HG03039 (cell line): ENCODE measurements around the gene HLA-B.

Experiments used
- ATAC-seq: cut with Tn5 transposase; IDR thresholded peaks from one replicate; pipeline ENCODE4 v1.9.1; 2021; ENCODE audit warnings: mild to moderate bottlenecking, moderate library complexity; ENCODE audit not compliant: unreplicated experiment

The HLA-B gene

GRCh38 chr6:31308050-31308844, 48.7 kb downstream of the HLA-B start:
- no peak for ATAC-seq

- no peak for ATAC-seq
Observed at GRCh38 chr6:31307669-31308049, 49.3 kb downstream of the HLA-B start.

DNA sequence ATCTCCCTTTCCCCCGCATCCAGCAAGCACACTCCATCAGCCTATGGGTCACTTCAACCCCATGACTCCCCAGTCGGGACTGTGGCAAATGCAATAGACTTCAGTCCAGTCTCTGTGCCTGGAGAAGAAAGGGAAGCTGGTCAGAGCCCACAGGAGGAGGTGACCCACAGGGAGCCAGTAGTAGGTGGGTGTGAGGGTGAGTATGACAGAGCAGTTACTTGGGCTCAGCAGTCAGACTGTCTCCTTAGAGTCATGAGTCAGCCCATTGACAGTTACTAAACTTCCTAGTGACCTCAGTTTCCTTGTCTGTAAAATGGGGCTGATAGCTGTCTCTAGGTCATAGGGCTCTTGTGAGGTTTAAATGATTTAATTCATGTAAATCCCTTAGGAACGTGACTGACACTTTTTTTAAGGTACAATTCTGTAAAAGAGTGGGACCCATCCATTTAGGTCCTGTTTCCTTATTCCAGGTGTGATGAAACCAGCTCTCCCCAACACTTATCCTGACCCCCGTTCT, 51.2 kb downstream of the HLA-B start:
- no peak for ATAC-seq

DNA sequence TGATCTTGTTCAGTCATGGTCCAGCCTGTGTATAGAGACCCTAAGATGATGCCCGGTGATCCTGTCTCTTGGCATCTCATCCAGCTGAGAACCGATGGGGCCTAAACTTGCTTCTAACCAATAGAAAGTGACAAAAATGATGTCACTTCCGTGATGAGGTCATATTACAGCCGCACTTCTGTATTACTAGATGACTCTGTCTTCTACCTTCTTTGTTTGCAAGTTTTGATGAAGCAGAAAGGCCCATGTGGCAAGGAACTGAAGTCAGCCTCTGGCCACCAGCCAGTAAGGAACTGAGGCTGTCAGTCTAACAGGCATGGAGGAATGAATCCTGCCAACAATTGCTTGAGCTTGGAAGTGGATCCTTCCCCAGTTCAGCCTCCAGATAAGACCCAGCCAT, 52.3 kb downstream of the HLA-B start:
- no peak for ATAC-seq
